Measurements from ENCODE around the gene BANP.
"Not testable (repeated sequence)": the region's sequence is repeated elsewhere in the genome, so short reads cannot be mapped to it uniquely, and the experiment has no call there.

Gene BANP

GRCh38 chr16:88034770-88035169, 83.5 kb downstream of the BANP start:
- ATAC-seq (replicated peaks) (no peak), DNase-seq (no peak)
- Mint-ChIP-seq H3K36me3 (ENCODE audit: insufficient read depth) (peaks cover 47% of the 10 kb centered on the region), H3K27ac (no peak overlapping the region), H3K4me3 (no peak overlapping the region), H3K9me3 (no peaks in the 10 kb centered on the region), H3K4me1 (ENCODE audit: low read depth in 2 of 2) (peaks cover 2 to 4% of the 10 kb centered on the region in 2 donors), H3K27me3 (no peaks in the 10 kb centered on the region)

DNA sequence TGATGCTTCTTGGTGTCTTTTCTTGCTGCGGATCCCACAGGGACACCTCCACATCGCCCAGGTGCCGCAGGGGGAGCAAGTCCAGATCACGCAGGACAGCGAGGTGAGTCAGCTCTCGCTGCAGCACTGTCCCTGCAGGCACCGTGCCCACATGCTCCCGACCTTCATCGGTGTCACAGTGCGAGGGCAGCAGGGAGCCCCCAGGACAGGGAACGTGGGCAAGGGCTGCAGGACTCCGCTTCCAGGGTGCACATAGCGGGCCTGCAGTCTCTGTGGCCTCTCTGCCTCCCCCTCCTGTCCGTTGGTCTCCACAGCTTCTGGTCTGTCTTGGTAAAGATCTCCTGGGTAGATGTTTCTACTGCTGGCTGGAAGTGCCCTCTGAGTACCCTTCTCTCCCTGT, 84.1 kb downstream of the BANP start:
- Mint-ChIP-seq H3K27ac (no peak overlapping the region), H3K4me1 (ENCODE audit: low read depth in 2 of 2) (peaks cover 0 to 2% of the 10 kb centered on the region in 2 donors), H3K27me3 (no peaks in the 10 kb centered on the region), H3K36me3 (ENCODE audit: insufficient read depth) (peaks cover 47% of the 10 kb centered on the region), H3K4me3 (no peak overlapping the region), H3K9me3 (no peaks in the 10 kb centered on the region)
- ATAC-seq (replicated peaks) (no peak), DNase-seq (no peak)

DNA sequence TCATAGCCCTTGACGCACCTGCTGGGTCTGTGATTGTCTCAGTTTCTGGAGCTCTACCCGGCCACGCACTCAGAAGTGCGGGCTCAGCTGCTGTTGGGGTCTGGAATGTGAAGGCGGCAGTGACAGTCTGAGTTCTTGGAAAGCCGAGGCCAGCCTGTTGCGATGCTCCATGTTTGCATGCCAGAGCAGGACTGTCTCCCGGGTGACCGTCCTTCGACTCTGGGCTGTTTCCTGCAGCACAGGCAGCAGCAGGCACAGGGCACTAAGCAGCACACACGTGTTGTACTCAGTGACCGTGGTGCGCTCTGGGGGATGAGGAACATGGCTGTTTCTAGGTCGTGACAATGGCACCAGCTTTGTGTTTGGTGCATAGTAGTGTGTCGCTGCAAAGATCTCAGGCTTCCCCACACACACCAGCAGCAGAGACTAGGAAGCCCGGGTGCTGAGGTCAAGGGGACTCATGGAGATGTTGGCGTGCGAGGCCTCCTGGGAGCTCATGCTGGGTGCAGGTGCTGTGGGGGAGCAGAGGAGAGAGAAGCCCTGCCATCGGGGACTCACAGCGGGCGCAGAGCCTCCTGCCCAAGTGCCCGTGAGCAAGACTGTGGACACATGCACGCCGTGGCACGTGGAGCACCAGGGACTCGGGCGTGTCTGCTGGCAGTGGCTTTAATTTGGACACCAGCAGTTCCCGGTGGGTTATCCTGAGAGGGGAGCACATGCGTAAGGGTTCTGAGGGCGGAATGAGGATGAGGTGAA, 84.8 kb downstream of the BANP start:
- H3K36me3 Mint-ChIP-seq (ENCODE audit: insufficient read depth), result peaks cover 40% of the 10 kb centered on the region

DNA sequence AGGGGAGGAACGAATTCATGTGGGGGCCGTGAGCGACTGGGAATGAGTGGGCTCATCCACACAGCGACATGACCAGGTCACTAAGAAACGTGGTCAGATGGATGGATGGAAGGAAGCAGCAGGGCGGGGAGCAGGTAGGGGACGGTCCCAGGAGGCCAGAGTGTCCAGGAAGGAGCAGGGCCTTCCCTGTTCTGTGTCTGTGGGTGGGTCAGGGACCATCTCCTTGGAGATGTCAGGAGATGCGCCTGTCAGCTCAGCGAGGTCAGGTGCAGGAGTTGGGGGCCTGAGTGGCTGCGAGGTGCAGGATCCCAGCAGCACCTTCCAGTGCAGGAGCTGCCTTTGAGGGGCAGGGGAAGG, 85.4 kb downstream of the BANP start:
- not testable (repeated sequence) for H3K27me3 Mint-ChIP-seq; ATAC-seq (replicated peaks); H3K9me3 Mint-ChIP-seq; H3K4me1 Mint-ChIP-seq (ENCODE audit: low read depth in 2 of 2); H3K4me3 Mint-ChIP-seq; DNase-seq
- Mint-ChIP-seq H3K36me3 (ENCODE audit: insufficient read depth) (peaks cover 39% of the 10 kb centered on the region), H3K27ac (peak overlapping the region; percentile 44 to 86)

More for the DNA sequence above, 84.8 kb downstream of the BANP start:
- not testable (repeated sequence) for H3K4me1 Mint-ChIP-seq (ENCODE audit: low read depth in 2 of 2); H3K4me3 Mint-ChIP-seq; DNase-seq; H3K9me3 Mint-ChIP-seq; H3K27me3 Mint-ChIP-seq; ATAC-seq (replicated peaks)
- peak overlapping the region; percentile 44 to 86 for H3K27ac Mint-ChIP-seq

GRCh38 chr16:88037359-88037758, 86.1 kb downstream of the BANP start:
- H3K36me3 Mint-ChIP-seq (ENCODE audit: insufficient read depth), result peaks cover 37% of the 10 kb centered on the region
- not testable (repeated sequence) for H3K4me1 Mint-ChIP-seq (ENCODE audit: low read depth in 2 of 2)

DNA sequence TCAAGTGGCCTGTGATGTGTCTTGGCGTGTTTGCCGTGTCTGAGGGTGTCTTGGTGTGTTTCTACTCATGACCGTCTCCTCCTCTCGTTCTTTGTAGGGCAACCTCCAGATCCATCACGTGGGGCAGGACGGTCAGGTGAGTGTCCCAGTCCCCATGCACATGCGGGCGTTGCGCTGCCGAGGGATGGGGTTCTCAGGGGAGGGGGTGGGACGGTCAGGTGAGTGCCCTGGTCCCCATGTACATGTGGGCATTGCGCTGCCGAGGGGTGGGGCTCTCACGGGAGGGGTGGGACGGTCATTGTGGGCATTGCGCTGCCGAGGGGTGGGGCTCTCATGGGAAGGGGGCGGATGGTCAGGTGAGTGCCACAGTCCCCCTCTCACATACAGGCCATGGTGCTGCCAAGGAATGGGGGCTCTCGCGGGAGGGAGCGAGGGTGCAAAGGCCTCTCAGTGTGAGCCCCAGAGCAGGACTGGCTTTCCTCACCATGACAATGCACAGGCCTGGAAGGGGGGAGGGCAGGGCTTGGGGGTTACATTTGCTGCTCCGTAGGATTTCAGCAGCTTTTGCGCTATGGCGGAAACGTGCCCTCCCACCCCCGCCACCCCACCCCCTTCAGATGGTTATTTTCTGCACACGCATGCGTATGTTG, 86.8 kb downstream of the BANP start:
- not testable (repeated sequence) for ATAC-seq (replicated peaks); H3K4me3 Mint-ChIP-seq; H3K9me3 Mint-ChIP-seq; H3K4me1 Mint-ChIP-seq (ENCODE audit: low read depth in 2 of 2); DNase-seq; H3K27me3 Mint-ChIP-seq
- Mint-ChIP-seq H3K27ac (peak overlapping the region in 1 of 2 donors; percentile 44), H3K36me3 (ENCODE audit: insufficient read depth) (peaks cover 37% of the 10 kb centered on the region)

More at GRCh38 chr16:88037359-88037758, 86.1 kb downstream of the BANP start:
- DNase-seq; H3K4me3 Mint-ChIP-seq; H3K27me3 Mint-ChIP-seq; ATAC-seq (replicated peaks); H3K9me3 Mint-ChIP-seq: not testable (repeated sequence)
- peak overlapping the region in 1 of 2 donors; percentile 44 for H3K27ac Mint-ChIP-seq

GRCh38 chr16:88038526-88038908, 87.3 kb downstream of the BANP start:
- ATAC-seq (replicated peaks); H3K4me3 Mint-ChIP-seq; H3K4me1 Mint-ChIP-seq (ENCODE audit: low read depth in 2 of 2); H3K27ac Mint-ChIP-seq; H3K27me3 Mint-ChIP-seq; H3K9me3 Mint-ChIP-seq; DNase-seq: not testable (repeated sequence)
- H3K36me3 Mint-ChIP-seq (ENCODE audit: insufficient read depth), result peaks cover 37% of the 10 kb centered on the region

DNA sequence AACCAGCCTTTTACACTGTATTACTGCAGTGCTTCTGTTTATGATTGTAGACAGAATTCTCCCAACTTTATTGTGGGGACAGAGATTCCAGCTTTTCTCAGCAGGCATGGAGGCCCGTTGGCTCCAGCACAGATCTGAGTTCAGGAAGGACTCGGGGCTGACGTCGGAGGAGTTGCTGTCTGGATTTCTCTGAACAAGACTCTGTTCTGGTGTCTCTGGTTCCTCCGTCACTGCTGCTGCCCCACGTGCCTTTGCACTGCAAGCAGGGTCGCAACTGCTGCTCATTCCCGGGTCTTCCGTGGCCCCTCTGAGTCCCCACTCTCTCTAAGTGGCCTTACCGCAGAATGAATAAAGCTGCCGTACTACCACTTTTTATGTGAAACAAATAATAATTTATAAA, 88.4 kb downstream of the BANP start:
- ATAC-seq (replicated peaks) (no peak), DNase-seq (no peak)
- Mint-ChIP-seq H3K9me3 (no peaks in the 10 kb centered on the region), H3K27me3 (no peaks in the 10 kb centered on the region), H3K4me1 (ENCODE audit: low read depth in 2 of 2) (peaks cover 4 to 5% of the 10 kb centered on the region in 2 donors), H3K4me3 (no peak overlapping the region), H3K27ac (no peak overlapping the region), H3K36me3 (ENCODE audit: insufficient read depth) (peaks cover 38% of the 10 kb centered on the region)

DNA sequence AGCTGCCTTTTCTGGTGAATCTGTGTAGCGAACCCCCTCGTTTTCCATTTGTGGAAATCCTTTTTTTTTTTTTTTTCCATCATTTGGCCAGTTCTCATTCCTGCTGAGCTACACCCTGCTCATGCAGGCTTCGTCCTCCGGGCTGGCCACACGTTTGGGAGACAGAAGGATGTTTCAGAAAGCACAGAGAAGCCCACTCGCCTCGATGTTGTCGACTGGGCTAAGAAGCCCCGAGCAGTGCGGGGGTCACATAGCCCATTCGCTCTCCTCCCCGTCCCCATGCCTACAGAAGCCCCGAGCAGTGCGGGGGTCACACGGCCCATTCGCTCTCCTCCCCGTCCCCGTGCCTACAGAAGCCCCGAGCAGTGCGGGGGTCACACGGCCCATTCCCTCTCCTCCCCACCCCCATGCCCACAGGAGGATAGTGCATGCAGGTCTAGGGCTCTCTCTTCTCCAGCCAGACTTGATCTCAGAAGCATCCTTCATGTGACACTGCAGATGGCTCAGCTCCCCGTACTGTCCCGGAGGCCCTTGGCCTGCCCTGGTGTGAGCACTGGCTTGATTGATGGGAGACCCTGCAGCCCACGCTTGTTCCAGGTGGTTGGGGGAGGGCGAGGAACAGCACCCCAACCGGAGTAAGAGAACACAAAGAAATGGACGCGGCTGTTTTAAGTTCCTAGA, 89.1 kb downstream of the BANP start:
- peaks cover 35% of the 10 kb centered on the region for H3K36me3 Mint-ChIP-seq (ENCODE audit: insufficient read depth)
- not testable (repeated sequence) for H3K4me3 Mint-ChIP-seq; H3K27me3 Mint-ChIP-seq; H3K9me3 Mint-ChIP-seq; DNase-seq; H3K27ac Mint-ChIP-seq; ATAC-seq (replicated peaks); H3K4me1 Mint-ChIP-seq (ENCODE audit: low read depth in 2 of 2)

DNA sequence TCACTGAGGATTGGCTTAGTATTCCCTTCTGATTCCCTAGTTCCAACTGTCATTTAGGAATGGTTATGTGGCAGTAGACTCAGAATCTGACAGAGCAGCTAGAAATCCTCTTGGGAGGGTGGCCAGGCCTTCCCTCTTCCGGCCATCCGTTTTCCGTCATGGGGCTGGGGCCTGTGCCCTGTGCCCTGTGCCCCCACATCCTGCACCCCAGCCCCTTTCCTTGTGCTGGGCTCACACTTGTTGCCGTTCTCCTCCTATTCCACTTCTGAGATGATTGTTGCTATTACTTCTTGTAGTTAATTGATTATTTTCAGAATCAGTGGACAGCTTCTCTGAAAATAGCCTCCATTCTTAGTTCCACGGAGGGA, 89.6 kb downstream of the BANP start:
- peaks cover 30% of the 10 kb centered on the region for H3K36me3 Mint-ChIP-seq (ENCODE audit: insufficient read depth)
- H3K27ac Mint-ChIP-seq, result not testable (repeated sequence)

DNA sequence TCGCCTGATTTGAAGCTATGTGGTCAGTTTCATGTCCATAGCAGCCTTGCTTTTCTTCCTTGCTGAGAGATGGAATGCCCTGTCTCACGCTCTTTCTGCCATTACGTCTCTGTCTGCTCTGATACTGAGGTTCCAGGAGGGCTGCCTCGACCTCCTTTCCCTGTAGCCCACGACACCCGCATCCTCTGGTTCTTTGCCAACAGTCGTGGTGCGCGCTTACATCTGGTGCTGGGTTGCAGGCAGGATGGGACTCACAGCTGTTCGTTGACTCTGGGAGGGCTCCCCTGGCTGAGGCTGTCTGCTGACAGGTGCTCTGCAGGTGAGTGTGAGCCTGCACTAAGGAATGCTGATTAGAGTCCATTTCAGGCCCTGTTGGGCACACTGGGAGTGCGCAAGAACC, 90.3 kb downstream of the BANP start:
- H3K27me3 Mint-ChIP-seq; H3K4me3 Mint-ChIP-seq; DNase-seq; H3K4me1 Mint-ChIP-seq (ENCODE audit: low read depth in 2 of 2); ATAC-seq (replicated peaks); H3K9me3 Mint-ChIP-seq: not testable (repeated sequence)
- Mint-ChIP-seq H3K27ac (peak overlapping the region in 1 of 2 donors; percentile 27), H3K36me3 (ENCODE audit: insufficient read depth) (peaks cover 24% of the 10 kb centered on the region)

More for the DNA sequence above, 89.6 kb downstream of the BANP start:
- H3K27me3 Mint-ChIP-seq; DNase-seq; H3K4me3 Mint-ChIP-seq; ATAC-seq (replicated peaks); H3K4me1 Mint-ChIP-seq (ENCODE audit: low read depth in 2 of 2); H3K9me3 Mint-ChIP-seq: not testable (repeated sequence)

DNA sequence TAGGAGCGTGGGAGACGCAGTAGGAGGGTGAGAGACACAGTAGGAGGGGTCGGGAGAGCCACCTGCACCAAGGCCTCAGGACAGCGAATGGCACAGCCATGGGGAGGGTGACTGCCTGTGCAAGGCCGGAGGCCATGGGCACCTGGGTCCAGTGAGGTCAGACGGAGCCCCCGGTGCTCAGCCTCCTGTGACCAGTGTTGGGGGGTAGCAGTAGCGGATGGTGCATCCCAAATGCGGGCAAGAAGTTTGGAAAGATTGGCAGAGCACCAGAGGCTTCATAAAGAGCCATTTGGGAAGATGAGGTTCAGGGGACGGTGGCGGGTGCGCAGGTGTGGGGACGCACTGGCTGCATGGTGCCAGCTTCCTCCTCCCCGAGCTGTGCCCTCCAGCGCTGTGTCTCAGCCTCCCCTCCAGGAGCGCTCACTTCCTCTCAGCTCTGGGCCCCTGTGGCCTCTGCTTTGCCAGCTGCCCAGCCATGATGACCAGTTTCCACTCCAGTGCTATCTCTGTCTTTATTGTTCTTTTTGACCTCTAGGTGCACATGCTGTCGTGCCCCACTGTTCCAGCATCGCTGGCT, 90.8 kb downstream of the BANP start:
- not testable (repeated sequence) for H3K4me3 Mint-ChIP-seq; ATAC-seq (replicated peaks); DNase-seq; H3K9me3 Mint-ChIP-seq; H3K4me1 Mint-ChIP-seq (ENCODE audit: low read depth in 2 of 2); H3K27me3 Mint-ChIP-seq
- peak overlapping the region in 1 of 2 donors; percentile 27 for H3K27ac Mint-ChIP-seq
- peaks cover 23% of the 10 kb centered on the region for H3K36me3 Mint-ChIP-seq (ENCODE audit: insufficient read depth)

- not testable (repeated sequence) for H3K9me3 Mint-ChIP-seq; H3K4me3 Mint-ChIP-seq; DNase-seq; H3K4me1 Mint-ChIP-seq (ENCODE audit: low read depth in 2 of 2); H3K27ac Mint-ChIP-seq; ATAC-seq (replicated peaks); H3K27me3 Mint-ChIP-seq
- H3K36me3 Mint-ChIP-seq (ENCODE audit: insufficient read depth), result peaks cover 23% of the 10 kb centered on the region
Measured at GRCh38 chr16:88043208-88043910, 92.1 kb downstream of the BANP start.

Data from effector memory CD8-positive, alpha-beta T cell (primary cell).